ENCODE measurements around the gene S100A12.

Gene S100A12

DNA sequence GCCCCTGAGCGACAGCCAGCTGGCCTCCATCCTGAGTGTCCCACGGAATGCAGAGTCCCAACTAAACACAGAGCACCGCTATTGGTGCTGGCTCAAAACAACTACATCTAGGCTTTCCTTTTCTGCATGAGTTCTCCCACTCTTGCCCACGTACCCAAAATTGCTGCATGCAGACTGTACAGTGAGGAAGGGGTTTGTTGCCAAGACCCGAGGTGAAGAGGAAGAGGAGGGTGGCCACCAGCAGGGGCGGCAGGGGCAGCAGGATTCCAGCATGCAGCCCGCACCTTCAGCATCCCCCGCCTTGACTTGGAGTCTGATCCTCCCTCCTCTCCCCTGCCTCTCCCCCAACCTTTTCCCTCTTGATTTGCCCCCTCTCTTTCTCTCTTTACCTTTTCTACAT, 9.7 kb downstream of the S100A12 start:
- DNase-seq, result no peak

DNA sequence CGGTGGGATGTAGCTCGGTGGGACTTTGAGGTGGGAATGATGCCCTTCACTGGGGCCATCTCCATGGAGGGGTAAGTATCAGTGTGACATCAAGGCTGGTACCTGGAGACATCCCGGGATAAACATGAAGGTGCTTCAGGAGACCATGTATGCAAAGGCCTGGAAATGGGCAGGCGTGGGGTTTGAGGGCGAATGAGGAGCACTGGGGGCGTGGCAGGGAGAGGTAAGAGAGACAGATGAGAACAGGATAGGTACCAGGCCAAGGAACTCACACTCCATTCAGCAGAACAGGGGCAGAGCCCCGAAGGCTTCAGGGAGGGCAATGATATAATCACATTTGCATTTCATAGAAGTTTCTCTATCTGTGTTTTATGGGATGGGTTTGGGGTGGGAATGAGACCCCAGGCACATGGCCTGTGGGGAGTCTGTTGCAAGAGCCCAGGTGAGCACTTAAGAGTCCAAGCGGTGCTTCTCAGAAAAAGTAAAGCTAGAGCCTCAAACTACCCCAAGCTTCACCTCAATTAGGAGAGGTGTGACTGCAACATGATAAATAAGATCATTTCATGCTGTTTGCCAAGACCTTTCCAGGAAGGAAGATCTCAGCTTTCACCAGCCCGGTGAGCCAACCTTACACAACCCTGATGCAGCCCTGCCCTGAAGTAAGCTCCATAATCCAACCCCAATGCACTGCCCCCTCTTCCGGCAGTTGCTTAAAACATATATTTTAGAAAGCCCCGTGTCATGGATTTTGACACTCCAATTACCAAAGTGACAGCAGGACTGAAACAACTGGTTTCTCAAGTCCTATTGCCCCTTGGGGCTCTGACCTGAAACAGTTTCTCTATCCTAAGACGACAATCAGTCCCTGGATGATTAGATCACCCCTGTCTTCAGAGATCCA, 10.4 kb downstream of the S100A12 start:
- DNase-seq, result no peak

DNA sequence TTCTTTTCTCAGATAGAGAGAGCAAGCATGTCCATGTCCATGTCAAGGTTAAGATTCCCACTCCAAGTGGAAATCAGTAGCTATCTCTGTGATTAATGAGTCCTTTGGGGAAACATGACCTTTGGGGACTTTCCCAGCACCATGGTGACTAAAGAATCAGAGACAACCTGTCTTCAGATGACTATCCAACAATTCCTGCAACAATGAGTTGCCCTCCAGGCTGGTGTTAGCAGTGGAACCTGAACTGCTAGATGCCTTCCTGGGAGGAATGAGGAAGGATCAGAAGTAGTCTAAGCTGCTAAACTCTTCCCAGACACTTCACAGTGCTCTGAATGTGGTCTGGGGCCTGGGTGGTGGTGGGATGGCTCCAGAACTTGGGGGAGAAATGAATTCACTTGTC, 11.3 kb downstream of the S100A12 start:
- no peak for DNase-seq

DNA sequence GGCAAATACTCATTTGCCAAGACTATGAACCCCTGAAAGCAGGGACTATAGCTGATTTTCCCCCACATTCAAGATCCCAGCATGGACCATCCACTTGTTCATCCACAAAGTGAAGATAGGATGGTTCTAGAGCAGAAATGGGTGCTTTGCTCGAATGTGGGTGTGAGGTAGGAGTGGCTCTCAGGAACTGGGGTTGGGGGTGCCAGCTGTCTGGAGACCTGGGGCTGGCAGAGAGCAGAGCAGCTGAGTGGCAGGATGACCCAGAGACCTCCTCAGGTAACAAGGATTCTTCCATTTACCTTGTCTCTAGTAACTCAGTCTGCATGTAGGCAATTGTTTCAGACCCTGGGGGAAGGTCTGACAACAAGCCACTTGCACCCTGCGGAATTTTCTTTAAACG, 11.8 kb downstream of the S100A12 start:
- DNase-seq, result no peak

DNA sequence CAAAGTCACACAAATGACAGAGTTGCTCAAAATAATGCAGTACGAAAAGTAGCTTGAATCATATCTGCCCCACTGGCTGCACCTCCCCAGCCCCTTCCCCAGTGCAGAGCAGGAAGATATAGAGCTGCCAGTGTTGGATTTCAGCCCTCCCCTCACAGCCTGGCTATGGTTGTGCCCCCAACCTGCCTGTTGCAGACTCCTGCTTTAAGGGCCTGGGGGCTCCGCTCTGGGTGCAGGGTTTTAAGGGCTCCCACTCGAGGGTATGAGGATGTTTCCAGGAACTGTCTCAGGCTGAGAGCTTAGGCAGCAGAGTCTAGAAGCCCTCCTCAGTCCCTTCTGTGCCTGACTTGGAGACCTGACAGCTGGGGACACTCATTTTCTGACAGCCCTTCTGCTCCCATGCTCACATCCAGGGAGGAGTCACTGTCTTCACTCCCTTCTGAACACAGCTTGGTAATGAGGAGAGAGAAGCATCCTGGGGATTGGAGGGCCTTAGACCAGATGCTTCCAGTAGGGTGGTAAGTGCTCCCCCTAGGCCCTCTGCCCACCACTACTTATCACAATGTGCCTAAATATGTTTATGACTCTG, 13.1 kb downstream of the S100A12 start:
- no peak for DNase-seq

DNA sequence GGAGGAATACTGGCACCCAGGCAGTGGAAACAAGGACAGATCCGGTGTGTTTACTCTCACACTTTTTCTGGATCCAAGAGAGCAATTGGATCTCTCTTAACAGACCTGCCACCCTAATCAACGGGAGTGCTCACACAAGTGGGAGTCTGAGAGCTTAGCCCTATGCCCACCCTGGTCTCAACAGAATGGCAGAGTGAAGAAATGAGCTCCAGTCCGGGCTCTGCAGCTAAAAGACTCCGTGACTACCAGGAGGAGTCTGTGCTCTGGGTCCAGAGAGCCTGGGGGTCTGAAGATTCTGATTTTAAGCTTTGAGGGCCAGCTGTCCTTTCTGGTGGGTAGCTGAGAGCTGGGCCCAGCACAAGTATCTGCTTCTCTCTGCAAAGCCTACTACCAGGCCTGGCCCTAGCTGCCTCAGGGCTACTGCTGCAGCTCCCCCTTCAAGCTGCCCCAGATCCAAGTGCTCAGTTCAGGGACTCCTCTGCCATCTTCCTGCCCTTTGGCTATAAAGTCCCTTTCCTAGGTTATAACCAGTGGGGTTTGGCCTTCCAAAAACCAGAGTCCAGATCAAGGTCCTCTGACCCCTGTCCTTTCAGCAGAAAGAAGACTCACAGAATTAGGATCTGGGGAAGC, 13.8 kb downstream of the S100A12 start:
- DNase-seq, result no peak

DNA sequence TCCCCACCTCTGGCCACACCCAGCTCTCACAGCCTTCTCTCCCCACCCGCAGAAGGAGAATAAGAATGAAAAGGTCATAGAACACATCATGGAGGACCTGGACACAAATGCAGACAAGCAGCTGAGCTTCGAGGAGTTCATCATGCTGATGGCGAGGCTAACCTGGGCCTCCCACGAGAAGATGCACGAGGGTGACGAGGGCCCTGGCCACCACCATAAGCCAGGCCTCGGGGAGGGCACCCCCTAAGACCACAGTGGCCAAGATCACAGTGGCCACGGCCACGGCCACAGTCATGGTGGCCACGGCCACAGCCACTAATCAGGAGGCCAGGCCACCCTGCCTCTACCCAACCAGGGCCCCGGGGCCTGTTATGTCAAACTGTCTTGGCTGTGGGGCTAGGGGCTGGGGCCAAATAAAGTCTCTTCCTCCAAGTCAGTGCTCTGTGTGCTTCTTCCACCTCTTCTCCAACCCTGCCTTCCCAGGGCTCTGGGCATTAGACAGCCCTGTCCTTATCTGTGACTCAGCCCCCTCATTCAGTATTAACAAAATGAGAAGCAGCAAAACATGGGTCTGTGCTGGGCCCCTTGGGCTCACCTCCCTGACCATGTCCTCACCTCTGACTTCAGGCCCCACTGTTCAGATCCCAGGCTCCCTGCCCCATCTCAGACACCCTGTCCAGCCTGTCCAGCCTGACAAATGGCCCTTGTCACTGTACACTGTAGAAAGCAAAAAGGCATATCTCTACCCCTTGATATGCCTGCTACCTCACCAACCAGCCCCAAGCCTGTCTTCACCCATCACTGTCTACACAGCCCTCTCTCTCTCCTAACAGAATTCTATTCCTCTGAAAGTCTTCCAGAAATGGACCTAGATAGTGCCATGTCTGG, 14.6 kb downstream of the S100A12 start:
- no peak for DNase-seq

DNA sequence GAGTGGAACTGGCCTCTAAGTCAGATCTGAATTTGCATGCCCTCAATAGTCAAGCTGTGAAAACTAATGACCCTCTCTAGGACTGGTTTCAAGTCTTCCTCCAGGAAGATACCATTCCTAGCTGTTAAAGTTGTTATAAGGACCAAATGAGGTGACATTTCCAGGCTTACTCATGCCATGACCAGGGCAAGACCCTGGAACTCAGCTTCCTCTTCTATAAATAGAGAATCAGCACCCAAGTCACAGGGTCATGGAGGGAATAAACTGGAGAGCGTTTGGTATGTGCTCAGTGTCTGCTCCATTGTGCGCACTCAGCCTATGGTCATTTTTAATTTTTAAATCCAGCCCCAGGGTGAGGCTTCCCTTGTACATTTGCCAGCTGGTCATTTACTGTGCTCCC, 15.2 kb downstream of the S100A12 start:
- DNase-seq, result no peak

DNA sequence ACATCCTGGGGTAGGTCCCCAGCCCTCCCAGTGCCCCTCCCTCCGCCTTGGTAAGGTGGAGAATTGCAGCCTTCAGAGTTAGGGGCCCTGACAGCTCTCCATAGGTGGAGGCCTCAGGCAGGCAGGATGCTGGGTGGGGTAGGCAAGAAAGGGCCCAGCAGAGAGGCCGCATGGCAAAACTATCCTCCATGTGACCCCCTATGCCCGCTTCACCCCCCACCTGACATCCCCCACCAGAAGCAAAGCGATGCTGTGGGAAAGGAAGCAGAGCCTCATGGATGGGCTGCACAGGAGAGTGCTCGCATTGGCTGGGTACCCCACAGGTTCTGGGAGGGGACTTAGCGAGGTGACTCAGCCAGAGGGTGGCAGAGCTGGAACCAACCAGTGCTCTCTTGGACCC, 16.2 kb downstream of the S100A12 start:
- DNase-seq, result no peak

DNA sequence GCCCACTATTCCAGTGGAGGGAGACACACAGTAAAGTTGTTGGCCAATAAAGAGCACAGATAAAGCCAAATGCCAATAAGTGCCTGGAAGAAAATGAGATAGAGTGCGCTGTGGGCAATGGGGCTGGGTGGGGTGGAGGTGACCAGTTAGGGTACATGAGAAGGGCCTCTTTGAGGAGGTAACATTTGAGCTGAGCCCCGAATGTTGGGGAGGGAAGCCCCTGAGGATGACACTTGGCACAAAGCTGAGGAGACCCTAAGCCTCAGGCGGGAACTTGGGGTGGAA, 16.8 kb downstream of the S100A12 start:
- no peak for DNase-seq

DNA sequence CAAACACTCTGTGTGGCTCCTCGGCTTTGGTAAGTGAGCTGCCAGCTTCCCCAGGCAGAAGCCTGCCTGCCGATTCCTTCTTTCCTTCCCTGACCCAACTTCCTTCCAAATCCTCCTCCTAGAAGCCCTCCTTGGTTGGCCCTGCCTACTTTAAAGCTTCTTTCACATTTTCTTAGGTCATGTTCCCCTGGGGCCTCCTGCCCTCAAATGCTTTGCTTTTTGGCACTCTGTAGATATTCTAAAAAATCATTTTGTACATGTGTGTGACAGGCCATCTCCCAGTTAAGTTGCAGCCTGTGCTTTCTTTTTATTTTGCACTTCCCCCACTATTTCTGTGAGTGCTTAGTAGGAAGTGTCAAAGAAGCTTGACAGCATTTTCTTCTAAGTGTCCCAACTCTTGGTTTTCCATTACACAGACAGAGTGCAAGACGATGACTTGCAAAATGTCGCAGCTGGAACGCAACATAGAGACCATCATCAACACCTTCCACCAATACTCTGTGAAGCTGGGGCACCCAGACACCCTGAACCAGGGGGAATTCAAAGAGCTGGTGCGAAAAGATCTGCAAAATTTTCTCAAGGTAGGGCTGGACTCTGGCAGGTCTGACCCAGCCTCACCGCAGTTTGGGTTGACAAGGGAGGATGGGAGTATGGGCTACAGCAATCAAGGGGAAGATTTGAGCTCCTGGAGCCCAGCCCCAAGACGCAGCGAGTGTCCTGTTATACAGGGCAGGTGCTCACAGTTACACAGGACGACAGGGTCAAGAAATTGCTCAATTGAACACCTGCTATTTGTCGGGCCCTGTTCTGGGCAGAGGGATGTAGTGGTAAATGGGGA, 17.3 kb downstream of the S100A12 start, which contains the start of gene S100A9:
Gene S100A9 (plus strand): TSS at position 2 of the 838 bp plus-strand sequence. CDS start 430 bp downstream, at position 432.
- DNase-seq, result no peak

DNA sequence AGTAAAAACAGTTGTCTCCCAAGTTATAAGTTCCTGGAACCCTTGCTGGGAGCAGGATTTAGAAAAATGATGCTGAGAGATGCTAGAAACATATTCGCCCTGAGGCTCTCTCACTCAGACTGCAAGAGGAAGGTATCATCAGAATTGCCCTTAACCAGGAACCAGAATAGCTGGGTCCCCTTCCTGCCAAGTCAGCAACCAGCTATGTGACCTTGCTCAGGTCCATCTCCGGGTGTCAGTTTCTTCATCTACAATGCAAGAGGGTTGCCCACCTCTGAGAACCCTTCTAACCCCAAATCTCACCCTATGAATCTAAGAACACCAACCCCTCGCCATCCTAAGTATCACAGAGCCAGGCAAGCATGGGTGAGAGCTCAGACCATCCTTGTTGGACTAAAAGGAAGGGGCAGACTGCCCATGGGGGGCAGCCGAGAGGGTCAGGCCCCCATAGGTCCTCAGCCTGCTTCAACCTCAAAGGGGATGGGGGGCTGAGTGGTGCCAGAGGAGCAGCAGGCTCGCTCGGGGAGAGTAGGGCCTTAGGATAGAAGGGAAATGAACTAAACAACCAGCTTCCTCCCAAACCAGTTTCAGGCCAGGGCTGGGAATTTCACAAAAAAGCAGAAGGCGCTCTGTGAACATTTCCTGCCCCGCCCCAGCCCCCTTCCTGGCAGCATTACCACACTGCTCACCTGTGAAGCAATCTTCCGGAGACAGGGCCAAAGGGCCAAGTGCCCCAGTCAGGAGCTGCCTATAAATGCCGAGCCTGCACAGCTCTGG, 18.2 kb downstream of the S100A12 start:
- DNase-seq, result no peak

DNA sequence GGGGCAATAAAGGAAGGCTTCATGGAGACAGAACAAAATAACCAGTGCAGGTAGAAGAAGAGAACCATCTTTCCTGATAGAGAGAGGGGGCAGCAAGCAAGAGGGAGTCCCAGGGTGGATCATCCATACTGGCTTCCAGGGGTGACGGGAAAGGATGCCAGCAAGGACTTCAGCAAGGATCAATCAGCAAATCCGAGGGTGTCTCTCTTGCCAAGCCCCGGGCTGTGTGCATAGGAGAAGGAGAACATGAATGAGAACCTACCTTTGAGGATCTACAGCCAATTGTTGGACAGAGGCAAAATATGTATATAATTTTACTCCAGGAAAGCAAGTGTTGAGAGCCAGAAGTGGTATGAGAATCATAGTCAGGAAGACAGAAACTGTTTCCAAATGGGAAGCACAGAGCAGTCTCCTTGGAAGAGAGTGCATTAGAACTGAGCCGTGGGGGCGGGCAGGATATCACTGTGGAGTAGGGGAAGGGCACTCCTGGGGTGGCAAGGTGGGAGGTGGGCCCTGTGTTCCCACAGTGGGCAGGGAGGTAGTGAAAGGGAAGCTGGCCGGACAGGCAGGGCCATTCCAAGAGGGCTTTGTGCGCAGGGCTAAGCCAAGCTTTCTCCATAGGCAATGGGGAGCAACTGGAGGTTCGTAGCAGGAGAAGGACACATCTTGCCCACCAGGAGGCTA, 18.9 kb downstream of the S100A12 start:
- no peak for DNase-seq

DNA sequence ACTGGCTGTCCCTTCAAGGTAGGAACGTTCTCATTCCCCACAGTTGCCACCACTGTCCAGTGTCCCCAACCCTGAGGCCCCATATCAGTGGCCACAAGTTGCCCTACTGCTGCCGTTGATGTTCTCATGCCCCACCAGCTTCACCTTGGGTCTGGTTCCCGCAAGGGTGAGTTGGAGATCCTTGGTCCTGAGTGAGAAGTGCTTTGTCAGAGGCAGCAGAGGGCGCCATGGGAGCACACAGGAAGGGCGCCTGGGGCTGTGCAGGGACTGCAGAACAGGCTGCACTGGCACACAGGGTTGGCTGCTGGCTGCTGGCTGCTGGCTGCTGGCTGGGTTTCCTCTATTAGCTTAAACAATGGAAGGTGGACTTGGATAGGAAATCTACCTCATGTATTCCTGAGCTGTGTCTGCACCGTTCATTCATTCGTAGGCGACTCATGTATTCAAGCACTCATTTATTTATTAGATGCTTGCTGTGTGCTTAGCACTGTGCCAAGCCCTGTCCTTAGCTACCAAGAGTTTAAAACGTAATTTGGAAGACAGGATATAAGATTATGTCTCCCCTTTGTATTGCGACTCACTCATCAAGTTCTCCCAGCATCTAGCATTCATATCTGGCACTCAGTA, 19.9 kb downstream of the S100A12 start:
- DNase-seq, result peak; percentile 13

DNA sequence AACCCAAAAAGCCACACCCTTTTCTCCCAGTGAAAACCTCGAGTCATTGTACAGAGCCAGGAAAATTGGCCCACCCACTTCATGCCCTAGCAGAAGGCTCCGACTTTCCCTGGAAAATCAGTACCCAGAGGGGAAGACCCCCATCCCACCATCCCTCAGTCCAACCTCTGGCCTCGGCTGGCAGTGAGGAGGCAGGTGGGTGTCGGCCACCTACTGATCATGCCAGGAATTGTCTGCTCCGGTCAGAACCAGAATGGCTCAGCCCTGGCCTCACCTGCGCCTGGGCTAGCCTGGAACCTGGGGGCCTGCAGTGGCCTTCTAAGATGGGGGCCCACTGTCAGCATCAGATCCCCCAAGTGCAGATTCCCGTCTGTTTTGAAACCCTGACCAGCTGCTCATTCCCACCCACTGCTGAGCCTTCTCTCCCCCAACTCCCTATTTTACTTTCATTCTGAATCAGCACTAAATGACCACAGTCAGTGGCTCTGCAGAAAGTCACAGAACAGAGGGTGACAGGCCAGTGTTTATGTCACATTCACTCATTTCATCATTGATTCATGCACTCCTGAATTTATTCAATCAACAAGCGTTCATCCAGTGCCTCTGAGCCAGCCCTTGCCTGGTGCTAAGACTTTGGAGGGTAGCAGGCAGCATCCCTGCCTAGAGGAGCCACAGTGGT, 20.8 kb downstream of the S100A12 start:
- DNase-seq, result no peak

DNA sequence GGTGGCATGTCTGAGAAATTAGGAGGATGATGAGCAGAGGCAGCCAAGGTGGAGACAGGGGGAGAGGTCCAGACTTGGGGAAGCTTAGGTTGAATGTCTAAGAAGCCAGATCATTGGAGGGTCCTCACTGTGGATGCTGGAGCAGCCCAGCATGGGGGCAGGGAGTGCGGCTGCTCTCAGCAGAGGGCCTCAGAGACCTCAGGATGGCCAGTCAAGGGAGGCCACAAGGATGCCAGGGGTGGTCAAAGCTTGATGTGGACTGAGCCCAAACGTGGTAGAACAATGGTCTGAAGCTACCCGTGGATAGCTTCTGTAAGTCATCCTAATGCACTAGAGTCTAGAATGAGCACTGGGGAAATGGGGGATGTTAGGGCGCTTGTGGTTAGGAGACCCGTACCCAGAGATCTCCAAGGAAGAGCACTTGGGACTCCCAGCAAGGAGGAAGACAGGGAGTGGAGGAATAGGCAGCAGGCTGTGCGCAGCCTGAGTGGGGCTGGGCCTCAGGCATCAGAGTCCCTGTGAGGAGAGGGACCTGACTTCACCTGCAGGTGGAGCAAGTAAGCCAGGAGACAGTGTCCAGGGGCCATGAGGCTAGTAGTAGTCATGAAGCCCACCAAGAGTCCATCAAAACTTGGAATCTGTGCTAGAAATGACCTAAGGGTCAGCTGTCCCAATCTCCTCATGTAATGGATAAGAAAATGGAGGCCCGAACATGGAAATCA, 22.0 kb downstream of the S100A12 start:
- DNase-seq, result no peak

DNA sequence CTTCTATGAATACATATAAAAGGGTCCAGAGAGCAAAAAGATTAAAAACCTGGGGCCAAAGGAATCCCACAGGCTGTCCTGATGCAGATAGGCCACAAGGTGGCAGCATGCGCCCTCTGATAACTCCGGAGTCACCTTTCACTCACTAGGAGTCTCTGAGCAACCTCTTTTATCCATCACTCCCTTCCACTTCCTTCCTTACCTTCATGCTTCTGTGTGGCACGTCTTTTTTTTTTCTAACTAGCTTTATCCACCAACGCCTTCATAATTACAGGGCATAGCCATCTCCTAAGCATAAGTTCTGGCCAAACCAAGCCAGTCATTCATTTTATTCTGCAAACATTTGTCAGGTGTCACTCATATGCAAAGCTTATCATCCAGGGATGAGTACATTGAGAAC, 22.9 kb downstream of the S100A12 start:
- DNase-seq, result peak; percentile 61

DNA sequence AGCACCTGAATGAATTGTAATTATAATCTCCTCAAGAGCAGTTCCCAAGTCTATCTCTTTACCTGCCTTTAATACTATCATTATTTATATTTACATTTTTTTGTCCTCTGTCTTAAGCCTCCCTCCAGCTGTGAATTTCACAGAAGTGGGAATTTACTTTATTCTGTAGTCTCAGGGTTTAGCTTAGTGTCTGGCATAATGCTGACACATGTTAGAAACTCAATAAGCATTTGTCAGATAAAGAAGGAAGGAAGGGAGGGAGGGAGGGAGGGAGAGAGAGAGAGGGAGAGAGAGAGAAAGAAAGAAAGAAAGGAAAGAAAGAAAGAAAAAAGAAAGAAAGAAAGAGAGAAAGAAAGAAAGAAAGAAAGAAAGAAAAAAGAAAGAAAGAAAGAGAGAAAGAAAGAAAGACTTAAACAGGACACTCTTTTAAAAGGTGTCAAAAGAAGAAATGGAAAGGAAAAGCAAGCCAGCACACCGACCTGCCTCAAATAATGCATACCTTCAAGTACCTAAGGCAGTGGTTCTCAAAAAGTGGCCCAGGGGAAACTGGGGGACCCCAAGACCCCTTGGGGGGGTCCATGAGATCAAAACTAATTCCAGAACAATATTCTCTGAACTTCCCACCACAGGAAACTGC, 25.0 kb downstream of the S100A12 start:
- no peak for DNase-seq
